Measurements from ENCODE around the gene FCHO1.

The FCHO1 gene

GRCh38 chr19:17831419-17831888, 80.2 kb downstream of the FCHO1 start:
- no peaks in the 10 kb centered on the region for H3K9me3 ChIP-seq
- TF ChIP-seq CTCF (IDR thresholded peaks at IDR 0.05; ENCODE audit: low read depth, low read length) = no peak
- H3K36me3 ChIP-seq = no peaks in the 10 kb centered on the region
- peak overlapping the region; percentile 54 for H3K4me3 ChIP-seq (ENCODE audit: low read depth, low read length)
- DNase-seq = no peak
- no peaks in the 10 kb centered on the region for H3K4me1 ChIP-seq
- no peaks in the 10 kb centered on the region for H3K27me3 ChIP-seq

- H3K4me3 ChIP-seq (ENCODE audit: low read depth, low read length) = no peak overlapping the region
- H3K27me3 ChIP-seq = no peaks in the 10 kb centered on the region
- H3K4me1 ChIP-seq = no peaks in the 10 kb centered on the region
- no peak for DNase-seq
- H3K9me3 ChIP-seq = no peaks in the 10 kb centered on the region
- no peaks in the 10 kb centered on the region for H3K36me3 ChIP-seq
- TF ChIP-seq CTCF (IDR thresholded peaks at IDR 0.05; ENCODE audit: low read depth, low read length) = no peak
Observed at GRCh38 chr19:17832443-17833208, 81.3 kb downstream of the FCHO1 start.

GRCh38 chr19:17834350-17835181, 83.3 kb downstream of the FCHO1 start:
- no peaks in the 10 kb centered on the region for H3K27me3 ChIP-seq
- no peaks in the 10 kb centered on the region for H3K36me3 ChIP-seq
- H3K4me1 ChIP-seq = no peaks in the 10 kb centered on the region
- DNase-seq = no peak
- H3K4me3 ChIP-seq (ENCODE audit: low read depth, low read length) = no peak overlapping the region
- no peaks in the 10 kb centered on the region for H3K9me3 ChIP-seq
- TF ChIP-seq CTCF (IDR thresholded peaks at IDR 0.05; ENCODE audit: low read depth, low read length) = peak; percentile 23; the same call in 1 of the 2 replicates

- TF ChIP-seq CTCF (IDR thresholded peaks at IDR 0.05; ENCODE audit: low read depth, low read length) = no peak
- Histone ChIP-seq H3K4me1 (no peaks in the 10 kb centered on the region), H3K27me3 (no peaks in the 10 kb centered on the region), H3K36me3 (no peaks in the 10 kb centered on the region), H3K4me3 (ENCODE audit: low read depth, low read length) (no peak overlapping the region), H3K9me3 (no peaks in the 10 kb centered on the region)
- no peak for DNase-seq
Observed at GRCh38 chr19:17835182-17836006, 84.1 kb downstream of the FCHO1 start.

GRCh38 chr19:17836530-17836929, 85.3 kb downstream of the FCHO1 start:
- no peaks in the 10 kb centered on the region for H3K36me3 ChIP-seq
- H3K9me3 ChIP-seq = no peaks in the 10 kb centered on the region
- DNase-seq = no peak
- no peaks in the 10 kb centered on the region for H3K27me3 ChIP-seq
- H3K4me1 ChIP-seq = no peaks in the 10 kb centered on the region
- no peak overlapping the region for H3K4me3 ChIP-seq (ENCODE audit: low read depth, low read length)
- TF ChIP-seq CTCF (IDR thresholded peaks at IDR 0.05; ENCODE audit: low read depth, low read length) = no peak

Data from BE2C (cell line).